Retina (tissue), 1 donor: ENCODE data around the gene TAGLN2.

ENCODE experiments used
- DNase-seq: peaks from one replicate; pipeline ENCODE4 v3.0.0-alpha.2; 2016

TAGLN2 gene

GRCh38 chr1:159934136-159935039 is 9.1 kb upstream of the TAGLN2 start:
- DNase-seq: no peak

- no peak for DNase-seq
Measured at GRCh38 chr1:159933347-159933746, 8.0 kb upstream of the TAGLN2 start.

GRCh38 chr1:159932296-159933285 is 7.3 kb upstream of the TAGLN2 start:
- DNase-seq: no peak

- DNase-seq: no peak
Measured at GRCh38 chr1:159931795-159932173, 6.5 kb upstream of the TAGLN2 start.

GRCh38 chr1:159931101-159931794 is 5.9 kb upstream of the TAGLN2 start:
- DNase-seq: no peak

- DNase-seq: no peak
Measured at GRCh38 chr1:159930634-159931033, 5.3 kb upstream of the TAGLN2 start.

GRCh38 chr1:159930216-159930615 is 4.9 kb upstream of the TAGLN2 start:
- no peak for DNase-seq

- DNase-seq: no peak
Measured at GRCh38 chr1:159929155-159930051, 4.1 kb upstream of the TAGLN2 start.

- DNase-seq: no peak
Measured at GRCh38 chr1:159928491-159929050, 3.3 kb upstream of the TAGLN2 start.

- no peak for DNase-seq
Measured at GRCh38 chr1:159927849-159928431, 2.6 kb upstream of the TAGLN2 start.

- DNase-seq: no peak
Measured at GRCh38 chr1:159927211-159927848, 2.0 kb upstream of the TAGLN2 start.

- DNase-seq: no peak
Measured at GRCh38 chr1:159925719-159926078, 392 bp upstream of the TAGLN2 start.

- DNase-seq: no peak
Measured at GRCh38 chr1:159924025-159924790, 1.1 kb downstream of the TAGLN2 start.

GRCh38 chr1:159923203-159924024 is 1.9 kb downstream of the TAGLN2 start:
- DNase-seq: peak; percentile 70

GRCh38 chr1:159922511-159923202 is 2.6 kb downstream of the TAGLN2 start:
- DNase-seq: no peak

GRCh38 chr1:159921700-159922504 is 3.4 kb downstream of the TAGLN2 start:
- no peak for DNase-seq

- DNase-seq: no peak
Measured at GRCh38 chr1:159921251-159921650, 4.1 kb downstream of the TAGLN2 start.
